Skin of body (tissue), 2 donors: ENCODE data around the gene INS. TPM values are rescaled to one million over a fixed set of nuclear protein-coding genes. Genes with fewer than 3 reads are reported as not detected.
"Not testable (repeated sequence)": the region's sequence is repeated elsewhere in the genome, so short reads cannot be mapped to it uniquely, and the experiment has no call there.

Experiments used
- DNase-seq: peaks from one replicate; lab custom pipeline; 2025; lab: John Stamatoyannopoulos, UW
- total RNA-seq: library from RNA; depleted of rRNA; stranded (reverse); fragments of >200 nt; gene quantifications from one replicate; pipeline ENCODE4 v1.2.3, GENCODE V29; 2014

Gene INS
- total RNA-seq, 1 donor from 2014 or later = not detected

- no peak for DNase-seq
Measured at GRCh38 chr11:2182075-2182474, 21.1 kb upstream of the INS start.

GRCh38 chr11:2180789-2181370, 19.9 kb upstream of the INS start:
- no peak for DNase-seq

GRCh38 chr11:2180347-2180746, 19.3 kb upstream of the INS start:
- no peak for DNase-seq

- no peak for DNase-seq
Measured at GRCh38 chr11:2179516-2179915, 18.5 kb upstream of the INS start.

- DNase-seq = no peak
Measured at GRCh38 chr11:2178906-2179494, 18.0 kb upstream of the INS start.

GRCh38 chr11:2178055-2178773, 17.2 kb upstream of the INS start:
- DNase-seq = not testable (repeated sequence)

- no peak for DNase-seq
Measured at GRCh38 chr11:2177076-2177475, 16.1 kb upstream of the INS start.

GRCh38 chr11:2176389-2176900, 15.4 kb upstream of the INS start:
- no peak for DNase-seq

GRCh38 chr11:2175659-2176058, 14.7 kb upstream of the INS start:
- DNase-seq = no peak

- no peak for DNase-seq
Measured at GRCh38 chr11:2174361-2174760, 13.4 kb upstream of the INS start.

GRCh38 chr11:2173761-2174160, 12.8 kb upstream of the INS start:
- DNase-seq = no peak

GRCh38 chr11:2173150-2173693, 12.2 kb upstream of the INS start:
- DNase-seq = no peak

- DNase-seq = no peak
Measured at GRCh38 chr11:2172676-2173075, 11.7 kb upstream of the INS start.

GRCh38 chr11:2171591-2172003, 10.6 kb upstream of the INS start, which contains the start of gene TH:
Gene TH (minus strand): TSS chr11:2171815. CDS start chr11:2171786, 29 bp downstream.
- DNase-seq = no peak

GRCh38 chr11:2169626-2170570, 8.9 kb upstream of the INS start:
- no peak for DNase-seq

GRCh38 chr11:2169005-2169378, 8.0 kb upstream of the INS start:
- DNase-seq = no peak

- no peak for DNase-seq
Measured at GRCh38 chr11:2168286-2169004, 7.4 kb upstream of the INS start.

GRCh38 chr11:2167141-2168045, 6.4 kb upstream of the INS start:
- DNase-seq = no peak

GRCh38 chr11:2166091-2166851, 5.3 kb upstream of the INS start:
- no peak for DNase-seq
